Measurements from ENCODE around the gene MAML3.

Gene MAML3

DNA sequence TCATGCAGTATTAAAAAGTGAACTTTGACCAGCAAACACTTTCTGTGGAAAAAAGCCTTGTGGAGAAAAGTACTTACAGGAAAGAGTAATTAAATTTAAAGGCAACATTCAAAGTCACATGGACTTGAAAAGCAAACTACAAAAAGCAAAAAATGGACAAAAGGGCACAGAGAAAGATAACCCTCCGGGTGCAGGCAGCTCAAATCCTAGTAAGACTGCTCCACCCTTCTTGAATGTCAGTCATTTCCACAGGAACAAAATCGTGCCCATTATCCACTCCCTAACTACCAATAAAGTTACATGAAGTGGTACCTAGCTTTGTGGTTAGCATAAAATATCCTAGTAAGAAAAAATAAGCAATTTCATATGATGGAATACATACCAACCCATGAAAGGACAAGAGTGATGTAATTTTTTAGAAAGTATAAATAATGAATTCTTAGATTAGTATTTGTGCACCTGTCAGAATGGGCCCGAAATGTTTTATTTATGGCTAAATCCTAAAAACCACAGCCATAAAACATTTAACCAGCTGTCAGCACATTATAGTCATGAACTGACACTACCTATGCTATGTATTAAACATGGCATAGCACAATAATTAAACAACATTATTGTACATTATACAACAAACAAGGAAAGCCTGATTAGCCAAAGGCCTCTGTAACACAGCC, 43.3 kb downstream of the MAML3 start:
- H3K27ac ChIP-seq (ENCODE audit: poor library complexity, severe bottlenecking): no peak overlapping the region
- H3K4me3 ChIP-seq (ENCODE audit: severe bottlenecking): no peak overlapping the region
- TF ChIP-seq, protein P1, sequence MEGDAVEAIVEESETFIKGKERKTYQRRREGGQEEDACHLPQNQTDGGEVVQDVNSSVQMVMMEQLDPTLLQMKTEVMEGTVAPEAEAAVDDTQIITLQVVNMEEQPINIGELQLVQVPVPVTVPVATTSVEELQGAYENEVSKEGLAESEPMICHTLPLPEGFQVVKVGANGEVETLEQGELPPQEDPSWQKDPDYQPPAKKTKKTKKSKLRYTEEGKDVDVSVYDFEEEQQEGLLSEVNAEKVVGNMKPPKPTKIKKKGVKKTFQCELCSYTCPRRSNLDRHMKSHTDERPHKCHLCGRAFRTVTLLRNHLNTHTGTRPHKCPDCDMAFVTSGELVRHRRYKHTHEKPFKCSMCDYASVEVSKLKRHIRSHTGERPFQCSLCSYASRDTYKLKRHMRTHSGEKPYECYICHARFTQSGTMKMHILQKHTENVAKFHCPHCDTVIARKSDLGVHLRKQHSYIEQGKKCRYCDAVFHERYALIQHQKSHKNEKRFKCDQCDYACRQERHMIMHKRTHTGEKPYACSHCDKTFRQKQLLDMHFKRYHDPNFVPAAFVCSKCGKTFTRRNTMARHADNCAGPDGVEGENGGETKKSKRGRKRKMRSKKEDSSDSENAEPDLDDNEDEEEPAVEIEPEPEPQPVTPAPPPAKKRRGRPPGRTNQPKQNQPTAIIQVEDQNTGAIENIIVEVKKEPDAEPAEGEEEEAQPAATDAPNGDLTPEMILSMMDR (IDR thresholded peaks at IDR 0.05; ENCODE audit: poor library complexity, severe bottlenecking): no peak
- H3K36me3 ChIP-seq (ENCODE audit: low read depth): no peaks in the 10 kb centered on the region
- DNase-seq (ENCODE audit: low spot score) (no peak), ATAC-seq (ENCODE audit: low read depth) (no peak)
- no peaks in the 10 kb centered on the region for H3K9me3 ChIP-seq (ENCODE audit: severe bottlenecking)
- H3K27me3 ChIP-seq (ENCODE audit: insufficient read depth, poor library complexity, severe bottlenecking): no peaks in the 10 kb centered on the region
- peaks cover 8% of the 10 kb centered on the region for H3K4me1 ChIP-seq (ENCODE audit: insufficient read depth, poor library complexity, severe bottlenecking)

DNA sequence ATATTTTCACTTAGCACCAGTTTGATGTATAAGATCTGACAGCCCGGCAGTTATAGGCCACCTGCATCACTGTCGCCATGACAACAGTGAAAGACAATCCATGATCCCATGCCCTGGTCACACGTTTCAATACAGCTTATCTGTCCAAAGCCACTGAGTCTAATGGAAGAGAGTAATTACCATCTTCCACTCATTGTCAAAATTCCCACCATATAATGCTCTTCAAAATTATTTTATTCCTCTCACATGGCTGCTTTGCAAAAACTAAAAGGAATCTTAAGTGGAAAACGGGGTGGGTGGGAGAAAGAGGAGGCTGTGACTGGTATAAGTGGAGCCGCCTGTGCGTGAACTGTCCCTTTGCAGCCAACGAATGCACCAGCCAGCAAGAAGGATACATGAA, 44.2 kb downstream of the MAML3 start:
- TF ChIP-seq, protein P1 (IDR thresholded peaks at IDR 0.05; ENCODE audit: poor library complexity, severe bottlenecking): no peak
- no peaks in the 10 kb centered on the region for H3K9me3 ChIP-seq (ENCODE audit: severe bottlenecking)
- DNase-seq (ENCODE audit: low spot score): no peak

DNA sequence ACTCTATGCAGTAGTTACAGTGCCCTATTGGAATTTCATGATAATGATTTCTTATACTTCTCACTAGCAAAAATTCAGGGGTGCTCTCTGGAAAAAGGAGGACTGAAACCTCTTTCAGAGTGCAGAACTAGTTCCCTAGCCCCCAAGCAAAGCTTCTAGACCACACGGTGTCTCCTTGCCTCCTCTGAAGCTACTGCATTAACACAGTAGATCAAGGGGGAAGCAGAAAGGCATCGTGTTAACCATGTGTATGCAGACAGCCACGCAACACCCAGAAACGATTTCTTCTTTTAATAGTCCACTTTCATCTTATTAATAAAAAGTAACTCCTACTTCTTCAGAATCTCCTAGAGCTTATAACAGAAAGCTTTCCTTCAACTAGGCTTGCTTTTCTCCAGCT, 44.7 kb downstream of the MAML3 start:
- peaks cover 8% of the 10 kb centered on the region for H3K4me1 ChIP-seq (ENCODE audit: insufficient read depth, poor library complexity, severe bottlenecking)
- no peak overlapping the region for H3K27ac ChIP-seq (ENCODE audit: poor library complexity, severe bottlenecking)

More for the DNA sequence above, 44.2 kb downstream of the MAML3 start:
- no peak for ATAC-seq (ENCODE audit: low read depth)
- H3K36me3 ChIP-seq (ENCODE audit: low read depth): no peaks in the 10 kb centered on the region
- H3K27ac ChIP-seq (ENCODE audit: poor library complexity, severe bottlenecking): no peak overlapping the region
- no peaks in the 10 kb centered on the region for H3K27me3 ChIP-seq (ENCODE audit: insufficient read depth, poor library complexity, severe bottlenecking)
- H3K4me1 ChIP-seq (ENCODE audit: insufficient read depth, poor library complexity, severe bottlenecking): peaks cover 8% of the 10 kb centered on the region
- H3K4me3 ChIP-seq (ENCODE audit: severe bottlenecking): no peak overlapping the region

DNA sequence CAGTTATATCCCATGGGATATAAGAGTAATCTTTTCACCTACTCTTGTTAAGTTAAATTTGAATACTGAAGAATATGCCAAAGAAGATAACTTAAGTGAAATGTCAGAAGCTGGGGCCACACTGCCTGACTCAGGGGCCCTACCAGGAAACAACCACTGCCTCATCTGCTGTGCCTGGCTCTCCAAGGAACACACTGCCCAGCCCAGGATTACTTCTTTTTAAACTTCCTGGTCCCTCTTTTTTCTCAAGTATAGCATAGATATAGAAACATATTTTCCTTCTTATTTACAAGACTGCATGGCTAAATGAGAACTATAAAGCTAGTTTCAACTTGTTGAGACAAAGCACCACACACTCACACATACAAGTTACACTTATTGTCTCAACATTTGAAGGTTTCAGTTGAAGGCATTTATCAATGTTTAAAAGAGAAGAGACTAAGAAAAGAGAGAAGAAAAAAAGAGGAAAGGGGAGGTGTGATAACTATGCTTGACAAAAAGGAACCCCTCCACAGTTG, 45.2 kb downstream of the MAML3 start:
- Histone ChIP-seq H3K4me3 (ENCODE audit: severe bottlenecking) (no peak overlapping the region), H3K27me3 (ENCODE audit: insufficient read depth, poor library complexity, severe bottlenecking) (no peaks in the 10 kb centered on the region), H3K36me3 (ENCODE audit: low read depth) (no peaks in the 10 kb centered on the region), H3K27ac (ENCODE audit: poor library complexity, severe bottlenecking) (no peak overlapping the region), H3K9me3 (ENCODE audit: severe bottlenecking) (no peaks in the 10 kb centered on the region), H3K4me1 (ENCODE audit: insufficient read depth, poor library complexity, severe bottlenecking) (peaks cover 10% of the 10 kb centered on the region)
- TF ChIP-seq, protein P1 (IDR thresholded peaks at IDR 0.05; ENCODE audit: poor library complexity, severe bottlenecking): no peak
- DNase-seq (ENCODE audit: low spot score): no peak
- no peak for ATAC-seq (ENCODE audit: low read depth)

More for the DNA sequence above, 44.7 kb downstream of the MAML3 start:
- ATAC-seq (ENCODE audit: low read depth) (no peak), DNase-seq (ENCODE audit: low spot score) (no peak)
- Histone ChIP-seq H3K36me3 (ENCODE audit: low read depth) (no peaks in the 10 kb centered on the region), H3K27me3 (ENCODE audit: insufficient read depth, poor library complexity, severe bottlenecking) (no peaks in the 10 kb centered on the region), H3K9me3 (ENCODE audit: severe bottlenecking) (no peaks in the 10 kb centered on the region), H3K4me3 (ENCODE audit: severe bottlenecking) (no peak overlapping the region)
- TF ChIP-seq, protein P1 (IDR thresholded peaks at IDR 0.05; ENCODE audit: poor library complexity, severe bottlenecking): no peak

DNA sequence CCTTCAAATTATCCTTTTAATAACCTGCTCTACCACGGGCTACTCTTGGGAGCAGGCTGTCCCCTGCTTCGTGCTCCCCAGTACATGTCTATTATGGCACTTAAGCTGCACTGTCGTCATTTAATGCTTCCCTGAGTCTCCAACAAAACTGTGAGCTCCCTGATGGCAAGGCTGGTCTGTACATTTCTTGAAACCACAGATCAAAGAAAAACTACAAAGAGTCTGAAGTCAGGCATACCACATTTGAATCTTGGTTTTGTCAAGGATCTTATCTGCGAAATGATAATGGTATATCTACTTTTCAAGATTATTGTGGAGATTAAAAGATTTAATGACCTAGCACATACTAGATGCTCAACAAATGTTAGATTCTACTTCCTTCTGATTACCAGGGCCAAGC, 45.7 kb downstream of the MAML3 start:
- Histone ChIP-seq H3K27ac (ENCODE audit: poor library complexity, severe bottlenecking) (no peak overlapping the region), H3K27me3 (ENCODE audit: insufficient read depth, poor library complexity, severe bottlenecking) (no peaks in the 10 kb centered on the region)
- no peak for ATAC-seq (ENCODE audit: low read depth)

More for the DNA sequence above, 45.7 kb downstream of the MAML3 start:
- Histone ChIP-seq H3K36me3 (ENCODE audit: low read depth) (no peaks in the 10 kb centered on the region), H3K4me1 (ENCODE audit: insufficient read depth, poor library complexity, severe bottlenecking) (peaks cover 16% of the 10 kb centered on the region), H3K4me3 (ENCODE audit: severe bottlenecking) (no peak overlapping the region), H3K9me3 (ENCODE audit: severe bottlenecking) (no peaks in the 10 kb centered on the region)
- TF ChIP-seq, protein P1 (IDR thresholded peaks at IDR 0.05; ENCODE audit: poor library complexity, severe bottlenecking): no peak
- DNase-seq (ENCODE audit: low spot score): no peak

Data from RWPE2 (cell line).